ES-I3 (cell line): ENCODE results near the gene SURF4.

ENCODE experiments used
- H3K36me3 ChIP-seq: 2 replicates; pipeline ENCODE4 v1.6.1; 2013; ENCODE audit warnings: mild to moderate bottlenecking, low read length, control low read depth, moderate library complexity; ENCODE audit not compliant: insufficient read depth
- H3K4me1 ChIP-seq: 2 replicates; pipeline ENCODE4 v1.6.1; 2013; ENCODE audit warnings: mild to moderate bottlenecking, control low read depth, low read length; ENCODE audit not compliant: insufficient read depth
- H3K9ac ChIP-seq: 2 replicates; pipeline ENCODE4 v1.6.1; 2013; ENCODE audit warnings: low read depth, mild to moderate bottlenecking, low read length, moderate library complexity
- H3K9me3 ChIP-seq: 2 replicates; pipeline ENCODE4 v1.6.1; 2013; ENCODE audit warnings: mild to moderate bottlenecking, low read length, moderate library complexity; ENCODE audit not compliant: control insufficient read depth, insufficient read depth

Gene SURF4

DNA sequence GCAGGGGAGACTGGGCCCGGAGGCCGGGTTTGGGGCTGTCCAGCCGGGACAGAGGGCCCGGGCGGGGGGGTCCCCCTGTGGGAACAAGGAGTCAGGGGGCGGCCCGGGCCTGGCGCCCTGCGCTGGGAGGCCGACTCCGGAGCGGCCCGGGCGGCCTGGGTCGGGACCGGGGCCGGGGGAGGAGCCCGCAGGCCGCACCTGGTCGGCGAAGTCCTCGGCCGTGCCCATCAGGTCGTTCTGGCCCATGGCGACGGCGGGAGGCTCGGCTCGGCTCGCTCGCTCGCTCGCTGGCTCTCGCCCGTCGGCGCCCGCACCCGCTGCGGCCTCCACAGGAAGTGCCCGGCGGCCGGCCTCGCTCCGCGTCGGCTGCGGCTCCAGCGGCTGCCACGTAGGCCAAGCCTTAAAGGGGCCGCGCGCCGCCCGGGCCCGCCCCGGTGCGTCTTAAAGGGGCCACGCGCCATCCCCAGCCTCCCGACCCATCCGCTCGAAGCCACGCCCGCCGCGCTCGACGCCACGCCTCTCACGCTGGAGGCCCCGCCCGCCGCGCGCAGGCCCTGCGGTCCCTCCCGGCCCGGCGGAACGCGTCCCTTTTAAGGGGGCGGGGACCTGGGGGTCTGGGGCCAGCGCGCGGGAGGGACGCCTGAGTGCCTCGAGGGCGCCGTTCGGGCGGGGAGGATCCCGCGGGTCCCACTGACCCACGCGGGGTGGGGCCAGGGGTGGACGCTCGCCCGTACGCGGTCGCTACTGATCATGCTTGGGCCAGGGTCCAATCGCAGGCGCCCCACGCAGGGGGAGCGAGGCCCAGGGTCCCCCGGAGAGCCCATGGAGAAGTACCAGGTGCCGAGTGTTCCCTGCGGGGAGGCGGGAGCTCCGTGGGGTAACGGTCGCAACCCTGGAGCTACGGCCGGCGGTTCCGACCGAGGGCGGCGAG, at the start of gene SURF4, which contains the start of gene STKLD1:
Gene SURF4 (minus strand): TSS at position 337 of the 931 bp plus-strand sequence. CDS start 91 bp downstream, at position 246.
Gene STKLD1 (plus strand): TSS at position 643 of the 931 bp plus-strand sequence. CDS start 108 bp downstream, at position 751.
- Histone ChIP-seq H3K9ac (peak within 1 kb of the TSS; percentile 86), H3K9me3 (no peaks in the 10 kb centered on the region), H3K4me1 (no peaks in the 10 kb centered on the region; the same call in 1 of the 2 replicates), H3K36me3 (0 out of 2 replicates have a peak, but pooled peaks cover 4% of the 10 kb centered on the region)

DNA sequence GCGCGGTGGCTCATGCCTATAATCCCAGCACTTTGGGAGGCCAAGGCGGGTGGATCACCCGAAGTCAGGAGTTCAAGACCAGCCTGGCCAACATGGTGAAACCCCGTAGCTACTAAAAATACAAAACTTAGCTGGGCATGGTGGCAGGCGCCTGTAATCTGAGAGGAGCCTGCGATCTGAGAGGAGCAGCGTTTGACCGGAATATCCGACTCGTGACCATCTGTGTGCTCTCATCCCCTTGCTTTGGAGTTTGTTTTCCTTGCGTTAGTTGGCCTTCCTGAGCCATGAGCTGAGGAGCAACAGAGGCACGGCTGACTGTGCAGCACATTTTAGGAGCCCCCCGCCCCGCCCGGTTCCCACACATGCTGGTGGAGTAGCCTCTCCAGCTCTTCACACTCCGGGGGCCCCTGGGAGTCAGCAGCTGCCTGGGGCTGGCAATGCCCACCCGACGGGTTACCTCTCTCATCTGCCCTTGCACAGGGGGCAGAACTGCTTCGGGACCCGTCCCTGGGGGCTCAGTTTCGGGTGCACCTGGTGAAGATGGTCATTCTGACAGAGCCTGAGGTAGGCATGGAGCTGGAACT, 49.3 kb upstream of the SURF4 start:
- H3K9ac ChIP-seq, result no peak overlapping the region
- H3K4me1 ChIP-seq, result peaks cover 13% of the 10 kb centered on the region; the same call in 1 of the 2 replicates
- no peaks in the 10 kb centered on the region for H3K9me3 ChIP-seq
- H3K36me3 ChIP-seq, result no peaks in the 10 kb centered on the region

DNA sequence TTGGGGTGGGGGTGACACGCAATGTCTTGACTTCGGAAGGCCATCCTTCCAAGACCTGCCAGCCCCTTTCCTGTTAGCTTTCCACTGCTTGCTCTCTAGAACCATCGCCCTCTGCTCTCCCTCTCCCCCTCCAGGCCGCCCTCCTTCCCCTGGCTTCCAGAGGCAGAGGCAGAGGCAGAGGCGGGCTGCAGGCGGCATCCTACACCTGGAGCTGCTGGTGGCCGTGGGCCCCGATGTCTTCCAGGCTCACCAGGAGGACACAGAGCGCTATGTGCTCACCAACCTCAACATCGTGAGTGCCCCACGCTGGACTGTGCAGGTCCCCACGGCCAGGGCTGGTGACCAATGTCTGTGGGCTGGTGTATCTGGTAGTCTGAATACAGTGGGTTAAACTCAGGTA, 48.3 kb upstream of the SURF4 start:
- Histone ChIP-seq H3K36me3 (no peaks in the 10 kb centered on the region), H3K9me3 (no peaks in the 10 kb centered on the region), H3K4me1 (peaks cover 17% of the 10 kb centered on the region; the same call in 1 of the 2 replicates)

DNA sequence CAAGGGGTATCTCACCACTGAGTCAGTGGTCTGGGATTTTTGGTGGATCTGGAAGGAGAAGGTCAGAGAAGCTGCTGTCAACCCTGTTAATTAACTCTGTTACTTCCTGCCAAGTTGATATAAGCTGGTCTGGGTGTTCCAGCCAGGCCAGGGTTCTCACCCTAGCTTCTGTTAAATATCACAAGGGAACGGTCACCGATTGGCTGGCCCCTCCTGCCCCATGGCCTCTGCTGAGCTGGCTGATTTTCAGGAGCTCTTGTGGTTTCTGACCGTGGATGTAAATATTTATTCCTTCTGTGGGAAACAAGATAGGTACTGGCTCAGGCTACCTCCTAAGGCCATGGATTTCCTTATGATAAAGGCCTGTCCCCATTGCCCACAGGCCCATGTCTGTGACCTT, 47.4 kb upstream of the SURF4 start:
- Histone ChIP-seq H3K9me3 (no peaks in the 10 kb centered on the region), H3K36me3 (no peaks in the 10 kb centered on the region), H3K9ac (no peak overlapping the region), H3K4me1 (peaks cover 18% of the 10 kb centered on the region; the same call in 1 of the 2 replicates)

More for the DNA sequence above, 48.3 kb upstream of the SURF4 start:
- H3K9ac ChIP-seq, result no peak overlapping the region

DNA sequence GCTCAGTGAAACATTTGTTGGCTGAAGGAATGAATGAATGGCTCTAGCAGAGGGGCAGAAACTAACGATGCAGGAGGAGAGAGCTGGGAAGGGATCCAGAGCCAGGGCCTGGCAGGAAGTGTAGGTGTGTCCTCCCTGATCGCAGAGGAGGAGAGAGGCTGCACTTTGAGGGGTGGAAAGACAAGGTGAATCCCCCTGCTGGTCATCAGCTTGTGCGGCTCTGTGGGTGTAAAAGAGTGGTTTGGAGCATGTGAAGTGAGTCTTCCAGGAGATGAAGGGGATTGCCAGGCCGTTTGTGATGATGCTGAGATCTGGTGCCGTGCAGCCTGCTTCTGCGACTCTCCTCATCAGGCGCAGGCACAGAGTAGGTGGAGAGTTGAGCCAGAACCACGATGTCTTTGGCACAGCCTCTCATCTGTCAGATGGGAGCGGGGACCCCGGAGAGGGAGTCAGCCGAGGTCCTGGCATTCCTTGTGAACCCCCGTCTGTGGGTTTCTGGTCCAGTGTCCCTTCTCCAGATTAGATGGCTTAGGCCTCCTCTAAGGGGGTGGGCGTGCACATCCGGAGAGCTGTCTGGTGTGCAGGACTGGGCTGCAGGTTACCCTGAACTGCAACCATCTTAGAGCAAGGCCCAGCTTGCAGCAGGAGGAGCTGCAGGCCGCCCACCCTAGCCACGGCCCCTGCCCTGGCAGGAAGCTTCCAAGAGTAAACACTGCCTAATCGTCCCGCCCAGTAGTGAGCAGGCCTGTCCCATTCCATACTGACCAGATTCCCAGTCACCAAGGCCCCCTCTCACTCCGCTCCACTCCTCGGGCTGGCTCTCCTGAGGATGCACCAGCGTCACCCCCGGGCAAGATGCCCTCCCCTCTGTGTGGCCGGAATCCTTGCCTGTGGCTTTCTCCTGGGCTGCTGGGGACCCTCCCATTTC, 46.0 kb upstream of the SURF4 start, which contains the start of gene ADAMTS13:
Gene ADAMTS13 (plus strand): TSS at position 753 of the 928 bp plus-strand sequence. CDS start 77 bp downstream, at position 830.
- H3K9ac ChIP-seq, result no peak within 1 kb of the TSS
- peaks cover 15% of the 10 kb centered on the region; the same call in 1 of the 2 replicates for H3K4me1 ChIP-seq
- H3K9me3 ChIP-seq, result no peaks in the 10 kb centered on the region
- no peaks in the 10 kb centered on the region for H3K36me3 ChIP-seq

DNA sequence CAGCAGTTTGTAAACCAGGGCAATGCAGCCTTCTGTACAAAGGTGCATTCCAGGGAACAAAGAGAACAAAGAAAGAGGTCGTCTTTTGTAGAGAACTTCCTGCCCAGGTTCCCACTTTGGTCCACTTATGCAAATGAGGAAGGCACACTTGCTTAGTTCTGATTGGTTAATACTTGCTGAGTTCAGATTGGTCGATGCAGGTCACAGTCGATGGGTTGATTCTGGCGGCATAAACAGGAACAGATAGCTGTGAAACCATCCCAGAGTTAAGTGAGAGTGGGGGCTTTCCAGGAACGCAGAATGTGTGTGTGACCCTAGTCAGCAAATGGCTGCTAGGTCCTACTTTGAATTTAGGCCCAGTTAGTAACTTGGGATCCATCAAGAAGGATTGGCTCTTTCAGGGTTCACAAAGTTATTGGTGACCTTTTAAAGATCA, 44.5 kb upstream of the SURF4 start:
- H3K4me1 ChIP-seq, result peaks cover 15% of the 10 kb centered on the region
- H3K9ac ChIP-seq, result no peak overlapping the region
- H3K36me3 ChIP-seq, result peaks cover 3% of the 10 kb centered on the region; the same call in 1 of the 2 replicates
- no peaks in the 10 kb centered on the region for H3K9me3 ChIP-seq

DNA sequence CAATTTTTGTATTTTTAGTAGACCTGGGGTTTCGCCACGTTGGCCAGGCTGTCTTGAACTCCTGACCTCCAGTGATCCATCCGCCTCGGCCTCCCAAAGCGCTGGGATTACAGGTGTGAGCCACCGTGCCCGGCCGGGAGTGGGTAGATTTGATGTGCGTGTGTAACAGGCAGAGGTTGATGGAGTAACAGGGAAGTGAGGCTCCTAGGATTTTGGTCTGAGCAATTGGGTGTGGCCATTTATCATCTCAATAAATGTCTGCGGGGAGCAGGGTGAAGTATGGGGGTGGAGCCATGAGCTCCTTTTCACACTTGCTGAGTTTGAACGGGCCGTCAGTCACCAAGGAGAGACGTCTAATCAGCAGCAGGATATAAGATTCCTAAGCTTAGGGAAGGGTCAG, 43.1 kb upstream of the SURF4 start:
- peaks cover 15% of the 10 kb centered on the region for H3K4me1 ChIP-seq
- H3K9me3 ChIP-seq, result no peaks in the 10 kb centered on the region
- H3K36me3 ChIP-seq, result peaks cover 9% of the 10 kb centered on the region; the same call in 1 of the 2 replicates
- H3K9ac ChIP-seq, result peak overlapping the region; percentile 83; the same call in 1 of the 2 replicates

DNA sequence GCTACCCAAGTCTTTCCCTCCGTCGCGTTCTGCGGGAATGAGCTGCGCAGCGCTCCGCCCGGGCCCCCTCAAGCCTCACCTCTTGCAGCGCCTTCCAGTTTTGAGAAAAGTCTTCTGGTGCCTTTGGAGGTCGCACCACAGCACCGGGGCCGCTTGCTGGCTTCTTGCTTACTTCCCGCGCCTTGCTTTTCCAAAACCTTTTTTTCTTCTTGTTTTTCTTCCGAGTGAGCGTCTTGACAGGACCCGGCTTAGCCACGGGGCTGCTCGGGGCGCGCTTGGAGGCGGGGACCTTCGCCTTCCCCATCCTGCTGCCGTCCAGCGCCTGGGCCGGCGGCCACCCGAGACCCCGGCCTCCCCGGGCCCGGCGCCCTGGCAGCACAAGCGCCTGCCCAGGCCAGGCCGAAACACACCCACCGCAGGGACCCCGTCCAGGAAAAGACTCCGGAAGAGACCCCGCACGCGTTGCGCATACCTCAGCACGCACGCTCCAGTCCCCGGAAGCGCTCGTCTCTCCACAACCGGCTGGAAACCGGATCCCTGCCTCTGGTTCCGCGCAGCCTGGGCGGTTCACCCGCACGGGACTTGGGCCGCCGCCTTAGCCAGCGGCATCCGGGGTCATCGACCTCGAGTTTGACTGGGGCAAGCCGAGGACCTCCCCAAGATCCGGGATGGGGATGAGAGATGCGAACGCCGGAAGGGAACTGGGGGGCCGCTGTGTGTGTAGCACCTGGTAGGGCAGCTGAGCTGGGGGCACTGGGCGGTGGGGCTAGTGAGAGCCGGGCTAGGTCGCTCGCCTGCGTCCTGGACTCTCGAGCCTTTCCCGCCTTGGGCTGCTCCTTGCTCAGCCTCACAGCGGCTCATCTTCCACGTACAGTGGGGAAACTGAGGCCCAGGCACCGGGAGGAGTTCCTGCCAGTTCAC, 41.9 kb upstream of the SURF4 start, which contains the start of gene REXO4:
Gene REXO4 (minus strand): TSS at position 470 of the 921 bp plus-strand sequence. CDS start 166 bp downstream, at position 304.
- Histone ChIP-seq H3K36me3 (peaks cover 16% of the 10 kb centered on the region), H3K9me3 (no peaks in the 10 kb centered on the region), H3K4me1 (peaks cover 15% of the 10 kb centered on the region)

DNA sequence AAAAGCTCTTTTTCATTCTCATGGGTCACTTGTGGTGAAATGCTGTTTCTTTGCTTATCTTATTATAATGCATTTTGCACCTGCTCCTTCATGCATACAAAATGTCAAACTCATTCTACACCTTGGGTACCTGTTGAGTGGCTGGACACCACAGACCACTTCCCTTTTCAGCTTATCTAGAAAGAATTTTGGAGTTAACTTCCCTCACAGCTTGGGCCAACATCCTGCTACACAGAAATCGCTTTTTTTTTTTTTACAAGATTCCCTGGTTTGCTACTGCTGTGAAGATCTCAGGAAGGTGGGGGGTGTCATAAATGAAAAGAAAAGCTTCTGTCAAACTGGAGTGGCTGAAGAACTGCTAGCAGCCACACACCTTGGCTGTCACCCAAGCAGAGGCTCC, 39.3 kb upstream of the SURF4 start:
- H3K4me1 ChIP-seq, result peaks cover 5% of the 10 kb centered on the region
- H3K9me3 ChIP-seq, result no peaks in the 10 kb centered on the region
- H3K9ac ChIP-seq, result no peak overlapping the region
- H3K36me3 ChIP-seq, result peaks cover 22% of the 10 kb centered on the region

More for the DNA sequence above, 41.9 kb upstream of the SURF4 start, which contains the start of gene REXO4:
- peak within 1 kb of the TSS; percentile 83 for H3K9ac ChIP-seq

DNA sequence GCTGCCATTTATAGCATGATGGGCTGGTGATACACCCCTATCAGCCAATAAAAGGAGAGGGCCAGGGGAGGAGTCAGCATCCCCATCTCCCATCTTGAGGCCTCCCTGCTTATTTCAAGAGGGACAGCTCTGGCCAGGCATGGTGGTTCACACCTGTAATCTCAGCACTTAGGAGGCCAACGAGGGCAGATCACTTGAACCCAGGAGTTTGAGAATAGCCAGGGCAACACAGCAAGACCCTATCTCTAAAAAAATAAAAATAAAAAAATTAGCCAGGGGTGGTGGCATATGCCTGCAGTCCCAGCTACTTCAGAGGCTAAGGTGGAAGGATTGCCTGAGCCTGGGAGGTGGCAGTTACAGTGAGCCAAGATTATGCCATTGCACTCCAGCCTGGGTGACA, 32.2 kb upstream of the SURF4 start:
- Histone ChIP-seq H3K9ac (no peak overlapping the region), H3K4me1 (no peaks in the 10 kb centered on the region), H3K9me3 (no peaks in the 10 kb centered on the region), H3K36me3 (peaks cover 20% of the 10 kb centered on the region; the same call in 1 of the 2 replicates)

DNA sequence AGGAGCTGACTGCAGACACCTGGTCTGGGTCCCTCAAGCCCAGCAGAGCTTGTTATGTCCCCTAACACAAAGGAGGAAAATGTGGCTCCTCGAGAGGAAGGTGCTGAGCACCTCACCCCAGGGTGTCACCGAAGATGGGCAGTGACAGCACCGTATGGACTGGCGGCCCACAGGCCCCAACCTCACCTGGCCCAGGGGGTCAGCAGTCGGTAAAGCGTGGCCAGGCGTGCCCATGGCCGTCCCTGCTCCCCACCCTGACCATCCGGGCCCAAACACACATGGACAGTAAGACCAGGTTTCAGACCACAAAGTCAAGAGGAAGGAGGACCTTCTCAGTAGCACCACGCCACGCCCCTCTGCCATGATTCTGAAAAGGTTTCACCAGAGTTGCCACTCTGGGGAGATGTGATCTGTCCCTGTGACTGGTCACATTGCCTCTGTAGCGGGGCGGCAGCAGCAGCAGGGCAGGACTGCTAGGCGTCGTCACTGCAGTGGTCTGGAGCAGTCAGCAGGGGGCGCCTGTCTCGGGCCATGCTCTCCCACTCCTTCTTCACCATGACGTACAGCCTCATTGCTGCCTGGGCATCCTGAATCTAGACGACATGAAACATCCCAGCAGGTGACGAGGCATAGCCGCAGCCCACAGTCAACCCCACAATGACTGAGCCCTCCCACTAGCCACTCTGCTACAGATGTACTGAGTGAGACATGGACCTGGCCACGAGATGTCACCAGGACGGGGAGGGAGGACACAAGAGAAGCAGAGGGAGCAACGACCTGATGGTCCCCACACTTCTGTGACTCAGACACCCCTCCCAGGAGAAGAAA, 30.8 kb upstream of the SURF4 start:
- peaks cover 20% of the 10 kb centered on the region; the same call in 1 of the 2 replicates for H3K36me3 ChIP-seq

More for the DNA sequence above, 30.8 kb upstream of the SURF4 start:
- Histone ChIP-seq H3K9me3 (no peaks in the 10 kb centered on the region), H3K9ac (no peak overlapping the region), H3K4me1 (no peaks in the 10 kb centered on the region)
